Activated gamma-delta T cell (primary cell): Measurements from ENCODE around the gene SYNDIG1.

Source experiments
- DNase-seq: peaks from one replicate; lab custom pipeline; 2025; lab: John Stamatoyannopoulos, UW
- total RNA-seq, 2 donors: gene quantifications; one replicate each; lab custom pipeline; 2026; lab: John Stamatoyannopoulos, UW

SYNDIG1 gene
- 0 reads per million in 2 donors for total RNA-seq

- DNase-seq = no peak
Measured at GRCh38 chr20:24469116-24469893, at the start of gene SYNDIG1. Gene SYNDIG1, plus strand, starts transcription at chr20:24469629. Its CDS starts 73,469 bp downstream, at chr20:24543098.

- no peak for DNase-seq
Measured at GRCh38 chr20:24419786-24420185, 49.6 kb upstream of the SYNDIG1 start.

GRCh38 chr20:24420567-24420966 lies 48.9 kb upstream of the SYNDIG1 start:
- no peak for DNase-seq

GRCh38 chr20:24421071-24421470 lies 48.4 kb upstream of the SYNDIG1 start:
- no peak for DNase-seq

GRCh38 chr20:24422091-24422760 lies 47.2 kb upstream of the SYNDIG1 start:
- DNase-seq = no peak

- DNase-seq = no peak
Measured at GRCh38 chr20:24423390-24424313, 45.8 kb upstream of the SYNDIG1 start.

- DNase-seq = no peak
Measured at GRCh38 chr20:24425523-24426135, 43.8 kb upstream of the SYNDIG1 start.

GRCh38 chr20:24431279-24432045 lies 38.0 kb upstream of the SYNDIG1 start:
- no peak for DNase-seq

- no peak for DNase-seq
Measured at GRCh38 chr20:24432046-24432442, 37.4 kb upstream of the SYNDIG1 start.

- no peak for DNase-seq
Measured at GRCh38 chr20:24436160-24436559, 33.3 kb upstream of the SYNDIG1 start.

- DNase-seq = no peak
Measured at GRCh38 chr20:24437196-24438082, 32.0 kb upstream of the SYNDIG1 start.

GRCh38 chr20:24438331-24438730 lies 31.1 kb upstream of the SYNDIG1 start:
- no peak for DNase-seq

GRCh38 chr20:24439737-24440387 lies 29.6 kb upstream of the SYNDIG1 start:
- no peak for DNase-seq

GRCh38 chr20:24441661-24442060 lies 27.8 kb upstream of the SYNDIG1 start:
- no peak for DNase-seq

GRCh38 chr20:24442909-24443308 lies 26.5 kb upstream of the SYNDIG1 start:
- no peak for DNase-seq

GRCh38 chr20:24443436-24443835 lies 26.0 kb upstream of the SYNDIG1 start:
- no peak for DNase-seq

GRCh38 chr20:24444526-24445190 lies 24.8 kb upstream of the SYNDIG1 start:
- DNase-seq = no peak

- DNase-seq = no peak
Measured at GRCh38 chr20:24445510-24446170, 23.8 kb upstream of the SYNDIG1 start.
